OCI-LY7 (cell line): ENCODE measurements around the gene GRK4.

Source experiments
- CTCF ChIP-seq: fragments of 200-600 bp; sonication (generic); conservative IDR thresholded peaks from 2 replicates; pipeline ENCODE4 v1.5.1; 2014; ENCODE audit warnings: mild to moderate bottlenecking, antibody characterized with exemption, low read length, moderate library complexity, mixed read lengths
- EZH2phosphoT487 ChIP-seq: fragments of 200-600 bp; sonication (generic); IDR thresholded peaks from 2 replicates; pipeline ENCODE4 v1.6.1; 2018; ENCODE audit warnings: low read depth, borderline replicate concordance, mild to moderate bottlenecking, mixed run types, antibody characterized with exemption, low read length, moderate library complexity, mixed read lengths

- TF ChIP-seq CTCF: 0 out of 2 replicates have a peak, but pooled peaks have one; percentile 27
- TF ChIP-seq EZH2phosphoT487: no peak
Measured at GRCh38 chr4:2932321-2932950, 30.9 kb upstream of the GRK4 start.
